ENCODE measurements around the gene WDR27.

Gene WDR27

DNA sequence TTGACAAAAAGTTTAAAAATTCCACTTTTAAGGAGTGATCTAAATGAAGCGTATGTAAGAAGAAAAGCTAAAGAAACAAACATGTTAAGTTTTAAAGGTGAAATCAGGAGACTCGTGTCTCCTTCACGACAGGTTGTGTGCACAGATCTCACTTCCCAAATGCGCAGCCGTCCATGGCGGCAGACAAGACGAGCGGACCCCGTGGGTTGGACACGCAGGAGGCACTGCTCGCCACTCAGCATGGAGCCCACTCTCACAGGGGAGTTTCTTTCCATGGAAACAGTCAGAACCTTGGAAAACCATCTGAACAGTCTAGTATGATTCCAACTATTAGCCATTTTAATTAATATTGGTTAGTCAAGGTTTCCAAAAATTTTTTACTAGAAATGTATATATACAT is 48.9 kb downstream of the WDR27 start:
- Histone ChIP-seq H2BK5ac (ENCODE audit: low read length) (no peak overlapping the region), H3K9me3 (replicated peaks in 1 of 2; ENCODE audit: control insufficient read depth in 2 of 2, insufficient read depth in 1 of 2, low read depth in 1 of 2, low read length in 2 of 2) (peaks cover 10 to 11% of the 10 kb centered on the region in 2 donors), H3K4ac (ENCODE audit: low read length) (no peak overlapping the region), H4K91ac (ENCODE audit: low read depth, low read length, poor library complexity) (no peak overlapping the region), H3K79me1 (ENCODE audit: low read depth, low read length) (no peaks in the 10 kb centered on the region), H3K4me2 (ENCODE audit: insufficient read depth, low read length, poor library complexity, severe bottlenecking) (no peak overlapping the region), H3K36me3 (replicated peaks in 1 of 2; ENCODE audit: control insufficient read depth in 2 of 2, insufficient read depth in 2 of 2, low read length in 2 of 2) (peaks cover 25 to 69% of the 10 kb centered on the region in 2 donors), H2BK120ac (ENCODE audit: low read depth, low read length) (no peak overlapping the region), H3K9ac (ENCODE audit: low read depth, low read length, poor library complexity) (no peak overlapping the region), H3K18ac (ENCODE audit: low read length) (no peak overlapping the region), H2AK5ac (ENCODE audit: low read depth, low read length) (no peak overlapping the region), H3K27ac (replicated peaks; ENCODE audit: low read length) (no peak overlapping the region), H3K4me1 (ENCODE audit: control insufficient read depth in 2 of 2, insufficient read depth in 1 of 2, low read depth in 1 of 2, low read length in 2 of 2) (peaks cover 0 to 7% of the 10 kb centered on the region in 2 donors), H2BK15ac (ENCODE audit: low read length) (no peak overlapping the region), H2AFZ (ENCODE audit: low read length) (no peak overlapping the region), H3K14ac (ENCODE audit: low read length) (no peak overlapping the region), H2BK12ac (ENCODE audit: low read length) (no peak overlapping the region), H3K23ac (ENCODE audit: low read depth, low read length, poor library complexity) (no peak overlapping the region), H3K4me3 (ENCODE audit: low read length in 2 of 2) (no peak overlapping the region), H3K27me3 (ENCODE audit: control insufficient read depth in 3 of 3, insufficient read depth in 3 of 3, low read depth in 1 of 3, low read length in 3 of 3) (no peaks in the 10 kb centered on the region), H4K8ac (ENCODE audit: low read depth, low read length) (no peak overlapping the region)
- DNase-seq (ENCODE audit: low spot score): no peak
- no CpG with 5 or more reads among the region's 11 CpGs for WGBS, 2 donors (ENCODE audit: extremely low coverage in 2 of 2, insufficient read length in 2 of 2, insufficient replicate concordance in 1 of 2)

DNA sequence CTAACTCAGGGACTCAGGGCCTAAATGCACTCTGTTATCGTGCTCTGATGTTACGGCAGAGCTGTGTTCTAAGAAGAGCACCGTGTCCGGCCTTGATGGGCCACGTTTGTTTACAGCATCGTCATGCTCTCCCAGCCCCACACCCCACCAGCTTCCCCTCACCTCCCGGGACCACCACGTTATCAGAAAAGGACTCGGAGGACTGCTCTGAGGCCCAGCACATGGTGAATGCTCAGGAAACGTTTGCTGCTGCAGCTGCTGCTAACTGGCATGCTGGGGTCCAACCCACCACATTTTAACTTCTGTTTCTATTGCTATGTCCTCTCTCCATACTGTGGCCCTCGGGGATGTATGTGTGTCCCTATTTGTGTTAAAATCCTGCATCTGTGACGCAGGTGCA is 50.3 kb downstream of the WDR27 start:
- H3K4me2 ChIP-seq (ENCODE audit: insufficient read depth, low read length, poor library complexity, severe bottlenecking): no peak overlapping the region
- no peak overlapping the region for H3K14ac ChIP-seq (ENCODE audit: low read length)
- no peak overlapping the region for H3K4me3 ChIP-seq (ENCODE audit: low read length in 2 of 2)
- no CpG with 5 or more reads among the region's 12 CpGs for WGBS, 2 donors (ENCODE audit: extremely low coverage in 2 of 2, insufficient read length in 2 of 2, insufficient replicate concordance in 1 of 2)
- H3K27ac ChIP-seq (replicated peaks; ENCODE audit: low read length): no peak overlapping the region
- H3K4me1 ChIP-seq (ENCODE audit: control insufficient read depth in 2 of 2, insufficient read depth in 1 of 2, low read depth in 1 of 2, low read length in 2 of 2): peaks cover 0 to 3% of the 10 kb centered on the region in 2 donors
- H3K79me1 ChIP-seq (ENCODE audit: low read depth, low read length): no peaks in the 10 kb centered on the region
- no peak overlapping the region for H2BK12ac ChIP-seq (ENCODE audit: low read length)
- no peak overlapping the region for H4K91ac ChIP-seq (ENCODE audit: low read depth, low read length, poor library complexity)
- H3K9me3 ChIP-seq (replicated peaks in 1 of 2; ENCODE audit: control insufficient read depth in 2 of 2, insufficient read depth in 1 of 2, low read depth in 1 of 2, low read length in 2 of 2): peaks cover 9 to 10% of the 10 kb centered on the region in 2 donors
- no peak overlapping the region for H2AK5ac ChIP-seq (ENCODE audit: low read depth, low read length)
- H3K36me3 ChIP-seq (replicated peaks in 1 of 2; ENCODE audit: control insufficient read depth in 2 of 2, insufficient read depth in 2 of 2, low read length in 2 of 2): peaks cover 19 to 65% of the 10 kb centered on the region in 2 donors
- no peak overlapping the region for H3K18ac ChIP-seq (ENCODE audit: low read length)
- H2BK15ac ChIP-seq (ENCODE audit: low read length): no peak overlapping the region
- no peak overlapping the region for H4K8ac ChIP-seq (ENCODE audit: low read depth, low read length)
- H2BK120ac ChIP-seq (ENCODE audit: low read depth, low read length): no peak overlapping the region
- no peak overlapping the region for H3K9ac ChIP-seq (ENCODE audit: low read depth, low read length, poor library complexity)
- H3K23ac ChIP-seq (ENCODE audit: low read depth, low read length, poor library complexity): no peak overlapping the region
- H2BK5ac ChIP-seq (ENCODE audit: low read length): no peak overlapping the region
- no peak for DNase-seq (ENCODE audit: low spot score)
- H2AFZ ChIP-seq (ENCODE audit: low read length): no peak overlapping the region
- no peaks in the 10 kb centered on the region for H3K27me3 ChIP-seq (ENCODE audit: control insufficient read depth in 3 of 3, insufficient read depth in 3 of 3, low read depth in 1 of 3, low read length in 3 of 3)
- no peak overlapping the region for H3K4ac ChIP-seq (ENCODE audit: low read length)

DNA sequence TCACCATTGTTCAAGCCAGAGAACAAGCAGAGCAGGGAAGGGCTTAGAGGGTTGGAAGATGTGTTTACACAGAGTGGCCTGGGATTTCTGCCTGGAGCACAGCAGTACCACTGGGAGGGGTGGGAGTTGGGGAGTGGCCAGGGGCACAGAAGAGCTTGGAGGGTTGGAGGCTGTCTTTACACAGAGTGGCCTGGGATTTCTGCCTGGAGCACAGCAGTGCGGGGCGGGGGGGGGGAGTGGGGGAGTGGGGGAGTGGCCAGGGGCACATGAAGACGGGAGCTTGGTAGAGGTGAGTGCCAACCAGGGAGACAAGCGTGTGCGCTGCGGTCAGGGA is 50.9 kb downstream of the WDR27 start:
- Histone ChIP-seq H3K9me3 (replicated peaks in 1 of 2; ENCODE audit: control insufficient read depth in 2 of 2, insufficient read depth in 1 of 2, low read depth in 1 of 2, low read length in 2 of 2) (peaks cover 5 to 9% of the 10 kb centered on the region in 2 donors), H3K27ac (replicated peaks; ENCODE audit: low read length) (no peak overlapping the region), H4K91ac (ENCODE audit: low read depth, low read length, poor library complexity) (no peak overlapping the region), H2AFZ (ENCODE audit: low read length) (no peak overlapping the region), H3K9ac (ENCODE audit: low read depth, low read length, poor library complexity) (no peak overlapping the region), H2BK12ac (ENCODE audit: low read length) (no peak overlapping the region), H3K79me1 (ENCODE audit: low read depth, low read length) (no peaks in the 10 kb centered on the region), H2AK5ac (ENCODE audit: low read depth, low read length) (no peak overlapping the region), H3K14ac (ENCODE audit: low read length) (no peak overlapping the region), H3K4ac (ENCODE audit: low read length) (no peak overlapping the region), H3K4me1 (ENCODE audit: control insufficient read depth in 2 of 2, insufficient read depth in 1 of 2, low read depth in 1 of 2, low read length in 2 of 2) (peaks cover 0 to 3% of the 10 kb centered on the region in 2 donors), H3K4me3 (ENCODE audit: low read length in 2 of 2) (no peak overlapping the region), H2BK120ac (ENCODE audit: low read depth, low read length) (no peak overlapping the region), H3K23ac (ENCODE audit: low read depth, low read length, poor library complexity) (no peak overlapping the region), H2BK5ac (ENCODE audit: low read length) (no peak overlapping the region), H4K8ac (ENCODE audit: low read depth, low read length) (no peak overlapping the region), H3K18ac (ENCODE audit: low read length) (no peak overlapping the region), H3K4me2 (ENCODE audit: insufficient read depth, low read length, poor library complexity, severe bottlenecking) (no peak overlapping the region), H2BK15ac (ENCODE audit: low read length) (no peak overlapping the region), H3K36me3 (replicated peaks in 1 of 2; ENCODE audit: control insufficient read depth in 2 of 2, insufficient read depth in 2 of 2, low read length in 2 of 2) (peaks cover 15 to 59% of the 10 kb centered on the region in 2 donors), H3K27me3 (ENCODE audit: control insufficient read depth in 3 of 3, insufficient read depth in 3 of 3, low read depth in 1 of 3, low read length in 3 of 3) (no peaks in the 10 kb centered on the region)
- no peak for DNase-seq (ENCODE audit: low spot score)
- no CpG with 5 or more reads among the region's 6 CpGs for WGBS, 2 donors (ENCODE audit: extremely low coverage in 2 of 2, insufficient read length in 2 of 2, insufficient replicate concordance in 1 of 2)

DNA sequence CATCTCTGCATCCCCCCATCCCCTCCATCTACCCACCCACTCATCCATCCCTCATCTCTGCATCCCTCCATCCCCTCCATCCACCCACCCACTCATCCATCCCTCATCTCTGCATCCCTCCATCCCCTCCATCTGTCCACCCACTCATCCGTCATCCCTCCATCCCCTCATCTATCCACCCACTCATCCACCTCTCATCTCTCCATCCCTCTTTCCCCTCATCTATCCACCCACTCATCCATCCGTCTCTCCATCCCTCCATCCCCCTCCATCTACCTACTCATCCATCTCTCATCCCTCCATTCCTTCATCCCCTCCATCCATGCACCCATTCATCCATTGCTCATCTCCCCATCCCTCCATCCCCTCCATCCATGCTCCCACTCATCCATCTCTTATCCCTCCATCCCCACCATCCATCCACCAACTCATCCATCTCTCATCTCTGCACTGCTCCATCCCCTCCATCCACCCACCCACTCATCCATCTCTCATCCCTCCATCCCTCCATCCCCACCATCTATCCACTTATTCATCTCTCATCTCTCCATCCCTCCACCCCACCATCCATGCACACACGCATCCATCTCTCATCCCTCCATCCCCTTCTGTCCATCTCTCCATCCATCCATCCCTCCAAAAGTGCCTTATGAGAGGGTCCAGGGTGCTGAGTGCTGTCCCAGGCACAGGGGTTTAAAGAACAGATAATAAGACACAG is 51.4 kb downstream of the WDR27 start:
- H3K23ac ChIP-seq (ENCODE audit: low read depth, low read length, poor library complexity): no peak overlapping the region
- WGBS, 2 donors (ENCODE audit: extremely low coverage in 2 of 2, insufficient read length in 2 of 2, insufficient replicate concordance in 1 of 2): 100% methylated on average over 3 of the region's 3 CpGs; no CpG with 5 or more reads in 1 of the 2 donors
- peaks cover 5 to 9% of the 10 kb centered on the region in 2 donors for H3K9me3 ChIP-seq (replicated peaks in 1 of 2; ENCODE audit: control insufficient read depth in 2 of 2, insufficient read depth in 1 of 2, low read depth in 1 of 2, low read length in 2 of 2)

More for the DNA sequence above, 51.4 kb downstream of the WDR27 start:
- no peak overlapping the region for H2AFZ ChIP-seq (ENCODE audit: low read length)
- no peak for DNase-seq (ENCODE audit: low spot score)
- H3K18ac ChIP-seq (ENCODE audit: low read length): no peak overlapping the region
- no peak overlapping the region for H4K91ac ChIP-seq (ENCODE audit: low read depth, low read length, poor library complexity)
- H3K4me3 ChIP-seq (ENCODE audit: low read length in 2 of 2): peak overlapping the region in 1 of 2 donors; percentile 52
- no peak overlapping the region for H2BK15ac ChIP-seq (ENCODE audit: low read length)
- H2BK12ac ChIP-seq (ENCODE audit: low read length): no peak overlapping the region
- H3K4me2 ChIP-seq (ENCODE audit: insufficient read depth, low read length, poor library complexity, severe bottlenecking): no peak overlapping the region
- H3K36me3 ChIP-seq (replicated peaks in 1 of 2; ENCODE audit: control insufficient read depth in 2 of 2, insufficient read depth in 2 of 2, low read length in 2 of 2): peaks cover 15 to 57% of the 10 kb centered on the region in 2 donors
- H3K14ac ChIP-seq (ENCODE audit: low read length): no peak overlapping the region
- H2BK120ac ChIP-seq (ENCODE audit: low read depth, low read length): no peak overlapping the region
- no peak overlapping the region for H2AK5ac ChIP-seq (ENCODE audit: low read depth, low read length)
- H3K27ac ChIP-seq (replicated peaks; ENCODE audit: low read length): no peak overlapping the region
- no peak overlapping the region for H2BK5ac ChIP-seq (ENCODE audit: low read length)
- H3K79me1 ChIP-seq (ENCODE audit: low read depth, low read length): no peaks in the 10 kb centered on the region
- no peak overlapping the region for H3K9ac ChIP-seq (ENCODE audit: low read depth, low read length, poor library complexity)
- no peaks in the 10 kb centered on the region for H3K27me3 ChIP-seq (ENCODE audit: control insufficient read depth in 3 of 3, insufficient read depth in 3 of 3, low read depth in 1 of 3, low read length in 3 of 3)
- H3K4me1 ChIP-seq (ENCODE audit: control insufficient read depth in 2 of 2, insufficient read depth in 1 of 2, low read depth in 1 of 2, low read length in 2 of 2): peaks cover 0 to 3% of the 10 kb centered on the region in 2 donors
- peak overlapping the region; percentile 98 for H4K8ac ChIP-seq (ENCODE audit: low read depth, low read length)
- H3K4ac ChIP-seq (ENCODE audit: low read length): no peak overlapping the region
